HG02642 (cell line): ENCODE data around the gene PIGB.
"Not testable (repeated sequence)": the region's sequence is repeated elsewhere in the genome, so short reads cannot be mapped to it uniquely, and the experiment has no call there.

Experiments
- ATAC-seq: cut with Tn5 transposase; IDR thresholded peaks from one replicate; pipeline ENCODE4 v1.9.1; 2021; ENCODE audit warnings: mild to moderate bottlenecking; ENCODE audit not compliant: unreplicated experiment, poor library complexity

PIGB gene

GRCh38 chr15:55366981-55367380 is 48.0 kb downstream of the PIGB start:
- no peak for ATAC-seq

DNA sequence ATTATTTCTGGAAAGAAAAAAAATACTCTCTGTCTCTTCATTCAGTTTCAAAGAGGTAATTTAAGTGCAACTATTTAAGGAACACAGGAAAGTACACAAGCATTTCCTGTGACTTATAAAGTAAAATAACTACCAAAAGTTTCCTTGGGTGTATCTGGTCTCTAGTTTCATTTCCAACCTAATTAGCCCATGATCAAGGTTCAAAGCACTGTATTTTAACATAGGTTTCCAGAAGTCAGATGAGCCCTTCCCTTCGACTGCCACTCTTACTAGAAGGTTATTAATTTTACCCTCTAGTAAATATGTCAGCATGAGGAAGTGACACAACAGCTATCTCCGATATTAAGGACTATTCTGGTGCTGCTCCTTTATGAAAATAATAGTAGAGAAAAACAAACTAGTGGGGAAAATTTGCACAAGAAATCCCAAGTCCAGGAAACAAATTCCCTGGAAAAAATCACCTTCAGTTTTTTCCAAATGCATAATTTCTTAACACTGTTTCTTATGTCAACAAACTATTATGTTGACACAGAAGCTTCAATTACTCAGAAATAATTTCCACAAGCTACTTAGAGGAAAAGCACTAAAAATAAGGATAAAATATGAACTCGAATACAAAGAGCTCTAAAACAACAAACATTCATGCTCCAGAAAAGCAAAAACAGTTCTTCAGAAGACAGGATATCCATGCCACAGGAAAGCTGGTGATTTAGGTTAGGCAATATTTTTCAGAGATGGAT is 53.8 kb downstream of the PIGB start:
- peak; percentile 61 for ATAC-seq

GRCh38 chr15:55379095-55379494 is 60.1 kb downstream of the PIGB start:
- no peak for ATAC-seq

DNA sequence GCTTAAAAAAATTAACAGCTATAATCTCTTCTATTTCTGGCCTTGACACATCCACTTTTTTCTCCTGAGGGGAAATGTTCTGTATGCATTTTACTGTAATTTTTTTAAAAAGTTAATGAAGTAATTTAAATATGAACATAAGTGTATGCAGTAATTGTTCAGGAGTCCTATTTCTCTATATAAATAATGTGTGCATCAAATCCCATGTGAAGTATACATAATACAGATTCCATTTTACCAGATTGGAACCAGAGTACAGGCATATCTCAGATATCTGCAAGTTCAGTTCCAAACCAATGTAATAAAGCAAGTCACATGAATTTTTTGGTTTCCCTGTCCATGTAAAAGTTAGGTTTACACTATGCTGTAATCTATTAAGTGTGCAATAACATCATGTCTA is 62.6 kb downstream of the PIGB start:
- ATAC-seq, result no peak

DNA sequence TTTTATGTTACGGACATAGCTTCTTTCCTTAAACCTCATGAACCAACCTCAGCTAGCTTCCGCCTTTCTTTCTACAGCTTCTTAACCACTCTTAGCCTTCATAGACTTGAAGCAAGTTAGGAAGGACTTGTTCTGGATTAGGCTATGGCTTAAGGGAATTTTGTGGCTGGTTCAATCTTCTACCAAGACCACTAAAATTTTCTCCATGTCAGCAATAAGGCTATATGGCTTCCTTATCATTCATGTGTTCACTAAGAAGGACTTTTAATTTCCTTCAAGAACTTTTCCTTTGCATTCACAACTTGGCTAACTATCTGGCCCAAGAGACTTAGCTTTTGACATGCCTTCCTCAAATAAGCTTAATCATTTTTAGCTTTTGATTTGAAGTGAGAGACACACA is 64.7 kb downstream of the PIGB start:
- ATAC-seq, result no peak

GRCh38 chr15:55387027-55387426 is 68.0 kb downstream of the PIGB start:
- ATAC-seq, result no peak

GRCh38 chr15:55389264-55389607 is 70.2 kb downstream of the PIGB start:
- ATAC-seq, result no peak

GRCh38 chr15:55394694-55395093 is 75.7 kb downstream of the PIGB start:
- ATAC-seq, result no peak

- ATAC-seq, result no peak
Measured at GRCh38 chr15:55398243-55398642, 79.2 kb downstream of the PIGB start.

- not testable (repeated sequence) for ATAC-seq
Measured at GRCh38 chr15:55400050-55400449, 81.0 kb downstream of the PIGB start.

DNA sequence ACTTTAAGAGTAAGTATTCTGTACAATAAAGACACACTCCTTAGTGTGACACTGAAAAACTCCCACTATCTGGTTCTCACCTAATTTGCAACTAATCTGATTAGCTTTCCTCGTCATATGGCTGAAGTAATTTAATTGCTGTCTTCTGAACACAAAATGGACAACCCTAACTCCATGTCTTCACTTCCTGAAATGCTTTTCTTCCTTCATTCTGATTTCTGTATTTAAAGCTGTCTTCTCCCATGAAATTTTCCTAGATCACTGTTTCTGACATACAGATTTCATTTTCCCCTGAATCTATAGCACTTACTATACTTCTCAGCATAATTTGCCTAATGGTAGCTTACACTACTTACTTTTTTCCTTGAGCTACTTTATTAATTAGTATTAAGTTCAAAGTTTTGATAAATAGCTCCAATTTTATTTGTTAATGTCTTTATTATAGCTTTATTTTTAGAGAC is 82.8 kb downstream of the PIGB start:
- no peak for ATAC-seq

- peak; percentile 38 for ATAC-seq
Measured at GRCh38 chr15:55402707-55403106, 83.7 kb downstream of the PIGB start.

- ATAC-seq, result no peak
Measured at GRCh38 chr15:55403531-55403930, 84.5 kb downstream of the PIGB start.
